GM10248 (cell line): ENCODE measurements around the gene TXNRD2.

Experiments used
- CTCF ChIA-PET: fragments of 300-600 bp; sonication (Branson Sonifier 250); formaldehyde crosslinking; extraction: SDS; loops from one replicate; lab custom pipeline; 2021; ENCODE audit warnings: antibody characterized with exemption; lab: Yijun Ruan, JAX
- POLR2A ChIA-PET: fragments of 350-650 bp; sonication (Branson Sonifier 250); formaldehyde crosslinking; extraction: SDS; loops from one replicate; lab custom pipeline; 2020; ENCODE audit warnings: antibody characterized with exemption; lab: Yijun Ruan, JAX
- DNase-seq: peaks from one replicate; pipeline ENCODE4 v3.0.0; 2012; ENCODE audit errors: extremely low spot score
- CTCF ChIP-seq: IDR thresholded peaks from 2 replicates; pipeline ENCODE4 v1.5.1; 2012; ENCODE audit warnings: mild to moderate bottlenecking, low read depth; ENCODE audit errors: extremely low read depth, missing control alignments, control extremely low read depth

Gene TXNRD2

GRCh38 chr22:19984201-19984753 is 42.7 kb upstream of the TXNRD2 start:
- POLR2A ChIA-PET, result interaction anchor here (0.5 kb wide), 1 partner anchor 37 kb away, joined by 3 read pairs; the partner anchor contains the start of gene TANGO2
- CTCF ChIA-PET, result interaction anchor here (0.9 to 2.2 kb wide), 6 partner anchors 10 to 42 kb away, joined by 3 to 10 read pairs (median 4); no protein-coding TSS in a partner anchor
- DNase-seq, result no peak
- no peak for TF ChIP-seq CTCF

DNA sequence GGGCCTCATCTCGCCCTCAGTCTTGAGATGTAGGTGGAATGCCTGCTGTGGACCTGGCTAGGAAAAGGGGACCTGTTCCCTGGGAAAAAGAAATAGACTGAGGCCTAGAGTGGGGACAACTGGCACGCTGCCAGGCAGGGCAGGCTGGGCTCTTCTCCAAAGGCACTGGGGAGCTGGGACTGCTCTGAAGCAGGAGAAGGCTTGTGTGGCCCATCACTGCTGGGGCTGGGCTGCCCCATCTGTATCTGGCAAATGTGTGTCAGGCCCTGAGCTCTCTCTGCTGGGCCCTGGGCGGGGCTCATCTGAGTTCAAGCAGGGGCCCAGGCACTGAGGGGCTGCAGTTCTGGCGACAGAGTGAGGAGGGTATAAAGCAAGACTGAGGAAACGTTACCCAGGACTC is 42.1 kb upstream of the TXNRD2 start:
- CTCF ChIA-PET, result interaction anchor here (0.9 to 2.2 kb wide), 5 partner anchors 9 to 30 kb away, joined by 3 to 10 read pairs (median 4); no protein-coding TSS in a partner anchor
- POLR2A ChIA-PET, result interaction anchor here (0.5 kb wide), 1 partner anchor 38 kb away, joined by 3 read pairs; the partner anchor contains the start of gene TANGO2
- TF ChIP-seq CTCF, result no peak
- DNase-seq, result no peak

- TF ChIP-seq CTCF, result no peak
- ChIA-PET POLR2A (no interaction called here), CTCF (interaction anchor here (2.0 kb wide), 1 partner anchor 31 kb away, joined by 4 read pairs; no protein-coding TSS in a partner anchor)
- no peak for DNase-seq
Observed at GRCh38 chr22:19982991-19983578, 41.5 kb upstream of the TXNRD2 start.

DNA sequence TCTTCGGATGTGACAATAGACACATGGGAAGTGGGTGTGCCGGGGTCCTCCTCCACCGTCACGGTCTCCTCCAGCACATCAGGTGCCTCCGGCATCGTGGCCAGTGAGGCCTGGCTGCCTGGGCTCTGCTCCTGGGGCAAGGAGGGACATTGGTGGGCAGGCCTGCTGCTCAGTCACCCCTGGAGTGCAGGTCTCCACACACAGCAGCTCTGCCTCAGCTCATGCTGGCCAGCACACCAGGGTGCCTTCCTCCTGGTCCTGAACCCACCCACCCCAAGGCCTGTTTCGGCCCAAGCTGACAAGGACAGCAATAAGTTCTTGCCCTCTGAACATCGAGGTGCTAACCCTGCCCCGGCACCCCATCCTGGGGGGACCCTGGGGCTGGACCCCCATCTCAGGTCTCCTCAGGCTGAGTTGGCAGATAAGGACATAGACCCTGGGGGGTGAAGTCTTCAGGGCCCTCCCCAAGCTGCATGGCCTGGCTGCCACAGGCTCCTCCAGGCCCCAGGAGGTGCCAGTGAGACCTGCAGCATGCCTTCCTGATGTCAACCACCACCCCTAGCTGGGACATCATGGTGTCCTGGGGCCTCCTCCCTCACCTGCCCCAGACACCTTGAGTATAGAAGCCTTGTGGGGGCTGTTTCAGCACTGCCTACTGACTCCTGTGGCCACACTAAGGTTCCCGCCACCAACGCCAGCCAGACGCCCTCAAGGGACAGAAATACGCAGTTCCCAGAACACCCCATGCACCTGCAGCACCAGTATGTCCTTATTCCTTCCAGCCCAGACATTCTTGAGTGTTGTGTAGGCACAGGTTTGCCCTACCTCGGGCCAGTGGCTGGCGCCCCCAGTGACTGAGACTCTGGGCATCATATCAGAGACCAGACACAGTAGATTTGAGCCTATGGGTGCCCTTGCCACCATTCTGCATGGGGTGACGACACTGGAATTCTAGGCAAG is 40.6 kb upstream of the TXNRD2 start:
- no peak for DNase-seq
- TF ChIP-seq CTCF, result no peak
- ChIA-PET CTCF (interaction anchor here (1.5 to 1.8 kb wide), 2 partner anchors 9 to 11 kb away, joined by 3 to 6 read pairs; no protein-coding TSS in a partner anchor), POLR2A (no interaction called here)

GRCh38 chr22:19981171-19981960 is 39.7 kb upstream of the TXNRD2 start:
- ChIA-PET CTCF (interaction anchor here (1.5 to 1.8 kb wide), 2 partner anchors 8 to 10 kb away, joined by 3 to 6 read pairs; no protein-coding TSS in a partner anchor), POLR2A (no interaction called here)
- no peak for DNase-seq
- TF ChIP-seq CTCF, result no peak

- DNase-seq, result no peak
- ChIA-PET CTCF (interaction anchor here (1.5 to 1.8 kb wide), 2 partner anchors 8 to 9 kb away, joined by 3 to 6 read pairs; no protein-coding TSS in a partner anchor), POLR2A (no interaction called here)
- TF ChIP-seq CTCF, result no peak
Observed at GRCh38 chr22:19980766-19981165, 39.1 kb upstream of the TXNRD2 start.
